ENCODE results near the gene VPS29.

- no peak for TF ChIP-seq CTCF (IDR thresholded peaks at IDR 0.05)
- TF ChIP-seq POLR2AphosphoS5 (IDR thresholded peaks at IDR 0.05) = peak in 1 of 3 donors; percentile 15
- no peak for TF ChIP-seq POLR2A (IDR thresholded peaks at IDR 0.05)
- no peak for TF ChIP-seq EP300 (IDR thresholded peaks at IDR 0.05)
These were observed 31.7 kb upstream of the VPS29 start for GRCh38 chr12:110533607-110534006.

Data from stomach (tissue), 4 donors.